ENCODE results near the gene CAPN13. TPM values are rescaled to one million over a fixed set of nuclear protein-coding genes. Genes with fewer than 3 reads are reported as not detected.

Gene CAPN13
- total RNA-seq, 1 experiment from 2014 or later, result not detected

DNA sequence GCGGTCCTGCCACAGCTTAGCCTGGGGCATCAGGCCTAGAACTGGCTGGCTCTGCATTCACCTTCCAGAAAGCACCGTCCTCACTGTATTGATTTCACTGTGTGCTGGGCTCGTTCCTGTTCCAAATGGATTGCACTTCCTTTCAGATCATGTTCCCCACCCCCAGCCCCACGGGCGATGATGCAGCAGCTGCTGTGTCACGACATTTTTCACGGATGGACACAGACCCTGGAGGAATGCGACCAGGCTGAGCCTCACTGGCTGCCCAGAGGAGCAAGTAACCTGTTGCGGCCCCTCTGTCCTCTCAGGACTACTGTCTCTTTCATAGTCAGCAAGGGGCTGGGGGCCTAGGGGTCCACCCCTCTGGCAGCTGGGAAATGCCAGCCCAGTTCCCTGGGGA lies 50.3 kb downstream of the CAPN13 start:
- no peaks in the 10 kb centered on the region for H3K4me1 ChIP-seq (ENCODE audit: low read length)
- H3K9me2 ChIP-seq (replicated peaks; ENCODE audit: insufficient read depth, low read length), result no peaks in the 10 kb centered on the region
- H3K9me3 ChIP-seq (ENCODE audit: low read length), result no peaks in the 10 kb centered on the region
- H3K36me3 ChIP-seq (ENCODE audit: insufficient read depth, low read length), result no peaks in the 10 kb centered on the region
- no peaks in the 10 kb centered on the region for H3K27me3 ChIP-seq (ENCODE audit: low read length)
- H4K20me1 ChIP-seq (ENCODE audit: insufficient read depth, low read depth, low read length), result no peaks in the 10 kb centered on the region
- no peak overlapping the region for H3K4me3 ChIP-seq (ENCODE audit: low read length)
- H3K9ac ChIP-seq (ENCODE audit: low read length), result no peak overlapping the region
- no peak overlapping the region for H3K27ac ChIP-seq (ENCODE audit: low read length)
- no peaks in the 10 kb centered on the region for H3K79me2 ChIP-seq (ENCODE audit: low read length)
- no peak overlapping the region for H2AFZ ChIP-seq (ENCODE audit: low read length)
- no peak overlapping the region for H3K4me2 ChIP-seq (ENCODE audit: low read depth, low read length, poor library complexity, severe bottlenecking)
- no peak for DNase-seq

DNA sequence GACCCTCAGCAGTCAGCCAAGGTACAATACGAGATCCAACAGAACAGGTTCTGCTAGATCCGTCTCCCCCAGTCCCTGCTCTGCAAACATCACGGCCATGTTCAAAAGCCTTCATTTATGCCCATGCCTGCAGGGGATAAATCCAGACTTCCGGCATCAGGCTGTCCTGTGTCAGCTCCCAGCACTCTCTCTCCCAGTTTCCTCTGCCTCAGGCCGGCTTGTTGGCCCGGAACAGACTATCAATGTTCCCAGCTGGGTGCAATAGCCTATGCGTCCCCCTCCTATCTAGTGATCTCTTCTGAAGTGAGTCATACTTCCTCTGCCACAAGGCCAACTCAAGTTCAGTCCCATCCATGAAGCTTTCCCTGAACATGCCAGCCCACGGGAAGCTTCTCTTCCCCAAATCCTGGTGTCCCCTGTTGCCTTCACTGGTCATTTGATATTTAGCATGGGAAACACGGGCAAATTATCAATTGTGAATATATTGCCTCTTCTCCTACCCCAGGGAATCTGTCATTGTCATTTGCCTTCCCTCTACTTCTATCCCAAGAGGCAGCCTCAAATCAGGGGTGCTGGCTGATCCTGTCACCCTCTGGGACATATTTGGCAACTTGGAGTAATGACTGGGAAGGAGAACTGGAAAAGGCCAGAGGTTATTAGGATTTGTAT lies 51.1 kb downstream of the CAPN13 start:
- H3K36me3 ChIP-seq (ENCODE audit: insufficient read depth, low read length), result no peaks in the 10 kb centered on the region
- H3K79me2 ChIP-seq (ENCODE audit: low read length), result no peaks in the 10 kb centered on the region
- no peak overlapping the region for H3K4me3 ChIP-seq (ENCODE audit: low read length)
- H3K4me2 ChIP-seq (ENCODE audit: low read depth, low read length, poor library complexity, severe bottlenecking), result no peak overlapping the region
- no peak overlapping the region for H3K27ac ChIP-seq (ENCODE audit: low read length)
- no peaks in the 10 kb centered on the region for H3K9me2 ChIP-seq (replicated peaks; ENCODE audit: insufficient read depth, low read length)
- no peak for DNase-seq
- no peaks in the 10 kb centered on the region for H3K4me1 ChIP-seq (ENCODE audit: low read length)
- no peaks in the 10 kb centered on the region for H3K9me3 ChIP-seq (ENCODE audit: low read length)
- no peaks in the 10 kb centered on the region for H4K20me1 ChIP-seq (ENCODE audit: insufficient read depth, low read depth, low read length)
- no peak overlapping the region for H3K9ac ChIP-seq (ENCODE audit: low read length)
- no peak overlapping the region for H2AFZ ChIP-seq (ENCODE audit: low read length)
- H3K27me3 ChIP-seq (ENCODE audit: low read length), result no peaks in the 10 kb centered on the region

DNA sequence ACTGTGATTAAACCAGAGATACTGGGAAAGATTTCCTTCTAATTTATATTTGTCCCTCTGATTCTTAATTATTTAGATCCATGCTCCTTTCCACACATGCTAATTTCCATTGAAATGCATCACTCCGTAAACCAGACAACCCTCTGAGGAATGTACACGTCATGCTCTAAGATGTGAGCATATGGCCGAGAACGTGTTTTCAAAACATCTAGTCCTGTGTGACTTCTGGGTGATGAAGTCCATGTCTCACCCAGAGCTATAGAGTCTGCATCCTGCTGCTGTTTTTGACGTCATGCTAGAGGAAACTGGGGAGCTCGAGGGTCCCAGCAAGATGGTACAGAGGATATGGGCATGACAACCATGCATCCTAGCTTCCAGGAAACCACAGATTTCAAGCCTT lies 53.6 kb downstream of the CAPN13 start:
- Histone ChIP-seq H3K9me2 (replicated peaks; ENCODE audit: insufficient read depth, low read length) (no peaks in the 10 kb centered on the region), H3K36me3 (ENCODE audit: insufficient read depth, low read length) (no peaks in the 10 kb centered on the region), H4K20me1 (ENCODE audit: insufficient read depth, low read depth, low read length) (no peaks in the 10 kb centered on the region), H3K4me2 (ENCODE audit: low read depth, low read length, poor library complexity, severe bottlenecking) (no peak overlapping the region), H2AFZ (ENCODE audit: low read length) (no peak overlapping the region), H3K27ac (ENCODE audit: low read length) (no peak overlapping the region), H3K79me2 (ENCODE audit: low read length) (no peaks in the 10 kb centered on the region), H3K4me1 (ENCODE audit: low read length) (no peaks in the 10 kb centered on the region), H3K9me3 (ENCODE audit: low read length) (no peaks in the 10 kb centered on the region), H3K27me3 (ENCODE audit: low read length) (no peaks in the 10 kb centered on the region), H3K9ac (ENCODE audit: low read length) (no peak overlapping the region), H3K4me3 (ENCODE audit: low read length) (no peak overlapping the region)
- DNase-seq, result no peak

DNA sequence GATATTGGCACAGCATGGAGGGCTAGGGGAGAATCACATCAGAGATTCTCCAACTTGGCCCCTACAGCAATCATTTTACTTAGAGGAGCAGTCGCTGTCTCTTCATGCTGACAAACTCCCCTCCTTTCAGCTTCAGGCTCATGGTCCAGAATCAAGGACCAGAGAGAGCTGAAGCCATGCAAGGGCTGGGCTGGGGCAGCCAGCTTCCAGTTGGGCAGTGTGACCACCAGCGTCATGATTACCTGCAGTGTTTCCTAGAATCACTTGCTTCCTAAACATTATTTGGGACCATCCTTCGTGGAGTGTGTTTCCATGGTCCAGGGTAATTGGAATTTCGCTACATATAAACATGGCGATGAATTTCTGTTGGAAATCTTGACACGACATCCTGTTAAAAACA lies 54.4 kb downstream of the CAPN13 start:
- H4K20me1 ChIP-seq (ENCODE audit: insufficient read depth, low read depth, low read length), result no peaks in the 10 kb centered on the region
- H3K36me3 ChIP-seq (ENCODE audit: insufficient read depth, low read length), result no peaks in the 10 kb centered on the region
- no peaks in the 10 kb centered on the region for H3K9me3 ChIP-seq (ENCODE audit: low read length)
- H3K4me2 ChIP-seq (ENCODE audit: low read depth, low read length, poor library complexity, severe bottlenecking), result no peak overlapping the region
- no peak overlapping the region for H2AFZ ChIP-seq (ENCODE audit: low read length)
- no peaks in the 10 kb centered on the region for H3K9me2 ChIP-seq (replicated peaks; ENCODE audit: insufficient read depth, low read length)
- no peak overlapping the region for H3K4me3 ChIP-seq (ENCODE audit: low read length)
- H3K27ac ChIP-seq (ENCODE audit: low read length), result no peak overlapping the region
- no peak for DNase-seq
- H3K27me3 ChIP-seq (ENCODE audit: low read length), result no peaks in the 10 kb centered on the region
- H3K79me2 ChIP-seq (ENCODE audit: low read length), result no peaks in the 10 kb centered on the region
- no peaks in the 10 kb centered on the region for H3K4me1 ChIP-seq (ENCODE audit: low read length)
- no peak overlapping the region for H3K9ac ChIP-seq (ENCODE audit: low read length)

DNA sequence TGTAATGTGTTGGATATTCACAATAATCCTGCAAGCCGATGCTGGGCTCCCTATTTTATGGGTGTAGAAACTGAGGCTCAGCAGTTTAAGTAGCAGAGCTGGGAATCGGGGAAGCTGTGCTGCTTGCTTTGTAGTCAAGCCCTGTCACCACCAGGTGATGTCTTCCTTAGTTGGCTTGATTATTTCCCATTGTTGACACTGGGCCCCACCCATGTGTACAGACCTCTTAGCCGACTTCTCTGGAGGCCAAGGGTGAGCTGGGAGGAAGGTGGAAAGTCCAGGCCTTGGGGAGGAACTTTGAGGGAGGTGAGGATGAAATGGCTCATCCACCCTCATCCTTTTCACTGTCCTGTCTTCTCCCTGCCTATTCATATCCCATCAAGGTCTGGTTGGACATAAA lies 60.0 kb downstream of the CAPN13 start:
- Histone ChIP-seq H3K27ac (ENCODE audit: low read length) (no peak overlapping the region), H3K36me3 (ENCODE audit: insufficient read depth, low read length) (no peaks in the 10 kb centered on the region), H3K4me2 (ENCODE audit: low read depth, low read length, poor library complexity, severe bottlenecking) (no peak overlapping the region)

DNA sequence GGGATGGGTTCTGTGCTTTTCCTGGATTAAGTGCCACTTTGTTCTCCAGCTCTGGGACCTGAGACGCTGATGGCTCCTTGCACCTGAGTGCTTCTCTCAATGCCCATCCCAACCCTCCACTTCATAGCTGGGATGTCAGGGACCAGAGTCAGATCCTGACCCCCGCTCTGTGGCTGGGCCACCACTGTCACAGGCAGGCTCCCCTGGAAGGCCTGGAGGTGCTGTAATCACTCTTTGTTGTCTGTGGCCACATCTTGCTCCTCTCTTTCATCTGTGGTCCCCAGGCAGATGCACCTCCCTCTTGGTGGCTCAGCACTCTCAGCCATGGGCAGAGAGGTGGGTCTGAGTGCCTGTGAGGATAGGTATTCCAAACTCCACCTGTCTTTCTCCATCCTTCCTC lies 62.4 kb downstream of the CAPN13 start:
- no peak for DNase-seq
- Histone ChIP-seq H3K79me2 (ENCODE audit: low read length) (no peaks in the 10 kb centered on the region), H3K9me2 (replicated peaks; ENCODE audit: insufficient read depth, low read length) (no peaks in the 10 kb centered on the region), H3K27ac (ENCODE audit: low read length) (no peak overlapping the region), H3K27me3 (ENCODE audit: low read length) (no peaks in the 10 kb centered on the region), H3K9ac (ENCODE audit: low read length) (no peak overlapping the region), H3K4me3 (ENCODE audit: low read length) (no peak overlapping the region), H2AFZ (ENCODE audit: low read length) (no peak overlapping the region), H3K4me2 (ENCODE audit: low read depth, low read length, poor library complexity, severe bottlenecking) (no peak overlapping the region), H3K36me3 (ENCODE audit: insufficient read depth, low read length) (no peaks in the 10 kb centered on the region), H4K20me1 (ENCODE audit: insufficient read depth, low read depth, low read length) (no peaks in the 10 kb centered on the region), H3K4me1 (ENCODE audit: low read length) (no peaks in the 10 kb centered on the region), H3K9me3 (ENCODE audit: low read length) (no peaks in the 10 kb centered on the region)

More for the DNA sequence above, 60.0 kb downstream of the CAPN13 start:
- H3K9ac ChIP-seq (ENCODE audit: low read length), result no peak overlapping the region
- H4K20me1 ChIP-seq (ENCODE audit: insufficient read depth, low read depth, low read length), result no peaks in the 10 kb centered on the region
- H3K4me3 ChIP-seq (ENCODE audit: low read length), result no peak overlapping the region
- no peaks in the 10 kb centered on the region for H3K9me3 ChIP-seq (ENCODE audit: low read length)
- DNase-seq, result no peak
- no peaks in the 10 kb centered on the region for H3K79me2 ChIP-seq (ENCODE audit: low read length)
- no peak overlapping the region for H2AFZ ChIP-seq (ENCODE audit: low read length)
- no peaks in the 10 kb centered on the region for H3K4me1 ChIP-seq (ENCODE audit: low read length)
- no peaks in the 10 kb centered on the region for H3K27me3 ChIP-seq (ENCODE audit: low read length)
- no peaks in the 10 kb centered on the region for H3K9me2 ChIP-seq (replicated peaks; ENCODE audit: insufficient read depth, low read length)

DNA sequence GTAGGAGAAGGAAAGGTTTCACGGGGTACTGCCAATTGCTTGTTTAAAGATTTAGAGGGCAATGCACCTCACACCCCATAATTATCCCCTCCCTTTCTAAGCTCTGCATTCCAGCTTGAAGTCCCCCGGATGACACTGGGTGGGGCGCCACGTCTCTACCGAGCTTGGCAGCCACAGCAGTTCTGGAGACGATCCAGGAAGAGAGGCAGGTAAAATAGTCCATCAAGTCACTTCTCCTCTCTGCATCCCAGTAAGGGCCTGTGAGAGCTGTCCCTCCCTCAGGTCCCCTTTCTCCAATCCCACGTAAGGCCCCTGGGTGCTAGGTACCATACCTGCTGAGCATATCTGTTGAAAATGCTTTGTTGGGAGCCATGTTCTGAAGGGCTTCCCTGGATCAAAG lies 65.7 kb downstream of the CAPN13 start:
- no peaks in the 10 kb centered on the region for H3K9me3 ChIP-seq (ENCODE audit: low read length)
- H3K9me2 ChIP-seq (replicated peaks; ENCODE audit: insufficient read depth, low read length), result no peaks in the 10 kb centered on the region
- no peaks in the 10 kb centered on the region for H3K4me1 ChIP-seq (ENCODE audit: low read length)
- H3K27ac ChIP-seq (ENCODE audit: low read length), result no peak overlapping the region
- no peak overlapping the region for H2AFZ ChIP-seq (ENCODE audit: low read length)
- H4K20me1 ChIP-seq (ENCODE audit: insufficient read depth, low read depth, low read length), result no peaks in the 10 kb centered on the region
- no peak overlapping the region for H3K9ac ChIP-seq (ENCODE audit: low read length)
- H3K79me2 ChIP-seq (ENCODE audit: low read length), result no peaks in the 10 kb centered on the region
- DNase-seq, result no peak
- no peak overlapping the region for H3K4me2 ChIP-seq (ENCODE audit: low read depth, low read length, poor library complexity, severe bottlenecking)
- H3K36me3 ChIP-seq (ENCODE audit: insufficient read depth, low read length), result no peaks in the 10 kb centered on the region
- H3K4me3 ChIP-seq (ENCODE audit: low read length), result no peak overlapping the region
- no peaks in the 10 kb centered on the region for H3K27me3 ChIP-seq (ENCODE audit: low read length)

DNA sequence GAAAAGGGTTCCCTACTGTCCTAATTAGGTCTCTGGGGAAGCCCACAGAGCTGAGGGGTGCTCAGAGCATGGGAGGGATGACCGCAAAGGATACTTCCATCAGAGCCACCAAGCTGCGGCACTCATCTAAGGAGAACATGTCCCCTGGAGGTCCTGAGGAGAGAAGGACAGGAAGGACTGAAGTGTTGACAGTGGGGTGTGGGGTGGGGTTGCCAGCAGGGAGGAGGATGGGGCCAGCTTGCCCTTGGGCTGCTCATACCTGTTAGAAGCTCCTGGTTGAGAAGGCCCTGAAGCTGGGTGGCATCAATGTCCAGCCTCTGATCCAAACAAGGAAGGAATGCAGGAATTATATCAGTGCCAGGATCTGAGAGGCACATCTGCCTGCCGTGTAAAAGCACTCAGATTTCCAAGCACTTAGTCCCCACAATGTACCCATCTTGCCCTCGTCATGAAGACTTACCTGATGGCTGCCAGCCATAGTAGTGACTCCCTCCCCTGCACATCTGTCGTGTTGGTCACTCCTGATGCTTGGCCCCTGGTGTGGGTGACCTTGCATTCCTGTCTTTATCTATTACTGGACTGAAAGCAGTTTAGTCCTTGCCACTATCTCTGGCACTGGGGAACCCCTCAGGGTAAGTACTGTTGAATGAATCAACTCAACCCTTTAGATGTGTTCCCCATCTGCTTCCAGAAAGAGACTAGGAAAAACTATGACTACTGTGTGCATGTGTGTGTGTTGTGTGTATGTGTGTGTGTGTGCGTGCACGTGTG lies 68.9 kb downstream of the CAPN13 start:
- DNase-seq, result no peak
- H3K4me3 ChIP-seq (ENCODE audit: low read length), result no peak overlapping the region

More for the DNA sequence above, 68.9 kb downstream of the CAPN13 start:
- Histone ChIP-seq H2AFZ (ENCODE audit: low read length) (no peak overlapping the region), H3K9me2 (replicated peaks; ENCODE audit: insufficient read depth, low read length) (no peaks in the 10 kb centered on the region), H3K4me1 (ENCODE audit: low read length) (no peaks in the 10 kb centered on the region), H3K27ac (ENCODE audit: low read length) (no peak overlapping the region), H3K9ac (ENCODE audit: low read length) (no peak overlapping the region), H3K36me3 (ENCODE audit: insufficient read depth, low read length) (no peaks in the 10 kb centered on the region), H3K9me3 (ENCODE audit: low read length) (no peaks in the 10 kb centered on the region), H3K79me2 (ENCODE audit: low read length) (no peaks in the 10 kb centered on the region), H3K27me3 (ENCODE audit: low read length) (no peaks in the 10 kb centered on the region), H3K4me2 (ENCODE audit: low read depth, low read length, poor library complexity, severe bottlenecking) (no peak overlapping the region), H4K20me1 (ENCODE audit: insufficient read depth, low read depth, low read length) (no peaks in the 10 kb centered on the region)
